ENCODE data around the gene OS9.

OS9 gene

GRCh38 chr12:57758552-57759359 lies 64.8 kb downstream of the OS9 start:
- H3K4me3 ChIP-seq (ENCODE audit: control insufficient read depth, low read depth, low read length), result no peak overlapping the region
- DNase-seq (ENCODE audit: low read depth), result no peak
- TF ChIP-seq, protein P1, sequence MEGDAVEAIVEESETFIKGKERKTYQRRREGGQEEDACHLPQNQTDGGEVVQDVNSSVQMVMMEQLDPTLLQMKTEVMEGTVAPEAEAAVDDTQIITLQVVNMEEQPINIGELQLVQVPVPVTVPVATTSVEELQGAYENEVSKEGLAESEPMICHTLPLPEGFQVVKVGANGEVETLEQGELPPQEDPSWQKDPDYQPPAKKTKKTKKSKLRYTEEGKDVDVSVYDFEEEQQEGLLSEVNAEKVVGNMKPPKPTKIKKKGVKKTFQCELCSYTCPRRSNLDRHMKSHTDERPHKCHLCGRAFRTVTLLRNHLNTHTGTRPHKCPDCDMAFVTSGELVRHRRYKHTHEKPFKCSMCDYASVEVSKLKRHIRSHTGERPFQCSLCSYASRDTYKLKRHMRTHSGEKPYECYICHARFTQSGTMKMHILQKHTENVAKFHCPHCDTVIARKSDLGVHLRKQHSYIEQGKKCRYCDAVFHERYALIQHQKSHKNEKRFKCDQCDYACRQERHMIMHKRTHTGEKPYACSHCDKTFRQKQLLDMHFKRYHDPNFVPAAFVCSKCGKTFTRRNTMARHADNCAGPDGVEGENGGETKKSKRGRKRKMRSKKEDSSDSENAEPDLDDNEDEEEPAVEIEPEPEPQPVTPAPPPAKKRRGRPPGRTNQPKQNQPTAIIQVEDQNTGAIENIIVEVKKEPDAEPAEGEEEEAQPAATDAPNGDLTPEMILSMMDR (conservative IDR thresholded peaks at IDR 0.05; ENCODE audit: control insufficient read depth, insufficient read depth, low read depth, low read length), result no peak

DNA sequence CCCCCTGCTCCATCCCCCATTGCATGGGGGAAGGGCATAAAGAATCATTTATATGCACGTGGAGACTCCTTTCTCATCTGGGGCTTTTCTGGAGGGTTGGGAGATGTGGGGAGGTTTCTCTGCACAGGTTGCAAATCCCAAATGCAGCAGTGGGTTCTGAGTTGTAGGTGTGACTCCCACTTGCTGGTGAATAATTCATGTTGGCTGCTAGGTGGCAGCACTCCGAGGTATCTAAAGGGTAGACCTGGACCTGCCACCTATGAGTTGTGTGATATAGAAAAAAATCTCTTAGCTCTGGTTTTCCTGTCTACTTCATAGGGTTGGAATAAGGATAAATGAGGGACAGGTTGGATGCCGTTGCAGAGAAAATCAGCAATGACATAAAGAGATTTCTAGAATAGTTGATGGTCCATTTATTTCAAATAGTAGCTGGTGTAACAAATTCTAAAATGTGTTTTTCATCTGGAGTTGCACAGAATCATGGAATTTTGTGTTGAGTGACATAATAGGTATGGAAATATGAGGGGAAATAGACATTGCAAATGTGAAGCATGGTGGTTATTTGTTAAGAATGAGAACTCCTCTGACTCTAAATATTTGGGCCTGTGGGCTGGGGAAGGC lies 65.5 kb downstream of the OS9 start:
- TF ChIP-seq, protein P1 (conservative IDR thresholded peaks at IDR 0.05; ENCODE audit: control insufficient read depth, insufficient read depth, low read depth, low read length), result peak; percentile 44
- no peak overlapping the region for H3K4me3 ChIP-seq (ENCODE audit: control insufficient read depth, low read depth, low read length)
- no peak for DNase-seq (ENCODE audit: low read depth)

DNA sequence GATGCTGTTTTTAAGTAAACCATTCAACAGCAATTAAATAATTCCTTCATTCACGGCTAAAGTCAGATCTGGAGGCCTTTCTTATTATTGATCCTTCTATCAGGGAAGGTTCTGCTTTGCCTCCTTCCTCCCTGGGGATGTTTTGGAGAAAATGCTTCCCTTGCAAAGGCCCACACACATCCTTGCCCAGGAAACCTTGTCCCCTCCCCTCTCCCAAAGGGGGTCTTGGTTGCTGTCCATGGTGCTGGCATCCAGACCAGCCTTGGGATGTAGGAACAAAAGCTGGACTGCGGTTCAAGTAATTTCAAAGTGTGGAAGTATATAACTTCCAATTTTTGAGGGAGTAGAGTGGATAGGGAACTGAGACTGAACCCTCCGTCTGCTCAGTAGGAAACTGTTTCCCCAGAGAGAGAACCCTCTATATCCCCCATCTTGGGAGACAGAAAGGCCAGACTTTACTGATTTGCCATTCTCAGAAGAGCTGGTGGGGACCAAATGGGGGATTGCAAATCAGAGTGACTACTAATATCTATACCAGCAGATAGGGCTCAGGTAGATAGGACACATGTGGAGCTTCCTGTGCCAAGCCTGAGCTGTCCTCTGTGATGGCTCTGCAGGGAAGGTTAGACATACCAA lies 66.5 kb downstream of the OS9 start:
- TF ChIP-seq, protein P1 (conservative IDR thresholded peaks at IDR 0.05; ENCODE audit: control insufficient read depth, insufficient read depth, low read depth, low read length), result no peak
- DNase-seq (ENCODE audit: low read depth), result no peak
- H3K4me3 ChIP-seq (ENCODE audit: control insufficient read depth, low read depth, low read length), result no peak overlapping the region

GRCh38 chr12:57761391-57761998 lies 67.6 kb downstream of the OS9 start:
- no peak for DNase-seq (ENCODE audit: low read depth)
- H3K4me3 ChIP-seq (ENCODE audit: control insufficient read depth, low read depth, low read length), result no peak overlapping the region
- TF ChIP-seq, protein P1 (conservative IDR thresholded peaks at IDR 0.05; ENCODE audit: control insufficient read depth, insufficient read depth, low read depth, low read length), result no peak

DNA sequence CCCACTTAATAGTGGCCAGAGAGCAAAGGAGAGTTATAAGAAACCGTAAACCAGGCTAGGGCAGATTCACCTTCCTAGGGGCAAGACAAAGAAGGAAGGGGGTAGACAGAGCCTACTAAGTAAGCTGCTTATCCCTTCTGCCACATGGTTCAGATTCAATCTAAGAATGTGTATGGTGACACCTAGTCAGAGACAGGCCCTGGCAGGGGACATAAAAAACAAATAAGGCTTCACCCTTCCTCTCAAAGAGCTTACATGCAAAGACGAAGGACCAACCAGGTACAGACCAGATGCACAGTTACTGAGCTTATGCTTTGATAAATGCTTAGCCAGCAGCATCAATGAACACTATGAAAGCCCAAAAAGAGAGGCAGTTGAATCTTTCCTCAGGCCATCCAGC lies 68.5 kb downstream of the OS9 start:
- no peak overlapping the region for H3K4me3 ChIP-seq (ENCODE audit: control insufficient read depth, low read depth, low read length)
- DNase-seq (ENCODE audit: low read depth), result no peak
- TF ChIP-seq, protein P1 (conservative IDR thresholded peaks at IDR 0.05; ENCODE audit: control insufficient read depth, insufficient read depth, low read depth, low read length), result no peak

- H3K4me3 ChIP-seq (ENCODE audit: control insufficient read depth, low read depth, low read length), result no peak overlapping the region
- TF ChIP-seq, protein P1 (conservative IDR thresholded peaks at IDR 0.05; ENCODE audit: control insufficient read depth, insufficient read depth, low read depth, low read length), result no peak
- DNase-seq (ENCODE audit: low read depth), result no peak
These were observed 70.1 kb downstream of the OS9 start for GRCh38 chr12:57763881-57764661.
